Fibroblast of the aortic adventitia (primary cell): Measurements from ENCODE around the gene NME9. TPM values are rescaled to one million over a fixed set of nuclear protein-coding genes. Genes with fewer than 3 reads are reported as not detected.

Experiments used
- DNase-seq: peaks from one replicate; pipeline ENCODE4 v3.0.0-alpha.2; 2010; ENCODE audit warnings: low read depth
- H3K4me3 ChIP-seq: 2 replicates; pipeline ENCODE4 v1.5.1; 2011; ENCODE audit warnings: low read depth, mild to moderate bottlenecking, control low read depth, low read length, moderate library complexity
- total RNA-seq: library from RNA; depleted of rRNA; stranded (reverse); fragments of >200 nt; gene quantifications from 2 replicates; pipeline ENCODE4 v1.2.3, GENCODE V29; 2012; ENCODE audit warnings: low replicate concordance
- TF ChIP-seq, protein P1 (sequence below): IDR thresholded peaks from 2 replicates; pipeline ENCODE4 v1.5.1; 2011; ENCODE audit warnings: mild to moderate bottlenecking, low read length, control low read depth, inconsistent platforms; ENCODE audit not compliant: insufficient read depth

NME9 gene
- total RNA-seq, 1 donor = 0.18 TPM

GRCh38 chr3:138325990-138326389 lies 3.7 kb downstream of the NME9 start:
- H3K4me3 ChIP-seq = no peak overlapping the region
- TF ChIP-seq, protein P1, sequence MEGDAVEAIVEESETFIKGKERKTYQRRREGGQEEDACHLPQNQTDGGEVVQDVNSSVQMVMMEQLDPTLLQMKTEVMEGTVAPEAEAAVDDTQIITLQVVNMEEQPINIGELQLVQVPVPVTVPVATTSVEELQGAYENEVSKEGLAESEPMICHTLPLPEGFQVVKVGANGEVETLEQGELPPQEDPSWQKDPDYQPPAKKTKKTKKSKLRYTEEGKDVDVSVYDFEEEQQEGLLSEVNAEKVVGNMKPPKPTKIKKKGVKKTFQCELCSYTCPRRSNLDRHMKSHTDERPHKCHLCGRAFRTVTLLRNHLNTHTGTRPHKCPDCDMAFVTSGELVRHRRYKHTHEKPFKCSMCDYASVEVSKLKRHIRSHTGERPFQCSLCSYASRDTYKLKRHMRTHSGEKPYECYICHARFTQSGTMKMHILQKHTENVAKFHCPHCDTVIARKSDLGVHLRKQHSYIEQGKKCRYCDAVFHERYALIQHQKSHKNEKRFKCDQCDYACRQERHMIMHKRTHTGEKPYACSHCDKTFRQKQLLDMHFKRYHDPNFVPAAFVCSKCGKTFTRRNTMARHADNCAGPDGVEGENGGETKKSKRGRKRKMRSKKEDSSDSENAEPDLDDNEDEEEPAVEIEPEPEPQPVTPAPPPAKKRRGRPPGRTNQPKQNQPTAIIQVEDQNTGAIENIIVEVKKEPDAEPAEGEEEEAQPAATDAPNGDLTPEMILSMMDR = no peak
- DNase-seq = no peak

- peak; percentile 47 for DNase-seq
- TF ChIP-seq, protein P1 = no peak
- no peak overlapping the region for H3K4me3 ChIP-seq
These were observed 5.7 kb downstream of the NME9 start for GRCh38 chr3:138323971-138324370.

GRCh38 chr3:138317687-138318086 lies 12.0 kb downstream of the NME9 start:
- DNase-seq = no peak
- TF ChIP-seq, protein P1 = no peak

DNA sequence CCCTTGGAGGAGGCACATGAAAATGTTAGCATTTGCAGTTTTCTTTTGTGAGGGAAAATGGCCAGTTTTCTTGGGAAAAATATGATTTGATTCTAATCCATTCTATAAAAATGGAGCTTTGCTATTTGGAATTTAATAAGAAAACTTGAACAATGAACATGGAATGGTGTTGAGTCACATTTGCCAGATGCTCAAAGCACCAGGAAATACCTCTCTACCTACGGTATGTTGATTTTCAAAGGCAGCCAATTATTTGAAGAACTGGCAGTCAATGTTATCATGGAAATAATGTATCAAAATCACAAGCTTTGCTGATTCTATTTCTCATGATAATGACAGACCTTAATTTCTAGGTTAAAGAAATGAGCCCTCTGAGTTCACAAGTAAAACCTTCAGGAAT lies 14.9 kb downstream of the NME9 start:
- TF ChIP-seq, protein P1 = no peak
- no peak overlapping the region for H3K4me3 ChIP-seq
- peak; percentile 74 for DNase-seq

More at GRCh38 chr3:138317687-138318086, 12.0 kb downstream of the NME9 start:
- H3K4me3 ChIP-seq = no peak overlapping the region

DNA sequence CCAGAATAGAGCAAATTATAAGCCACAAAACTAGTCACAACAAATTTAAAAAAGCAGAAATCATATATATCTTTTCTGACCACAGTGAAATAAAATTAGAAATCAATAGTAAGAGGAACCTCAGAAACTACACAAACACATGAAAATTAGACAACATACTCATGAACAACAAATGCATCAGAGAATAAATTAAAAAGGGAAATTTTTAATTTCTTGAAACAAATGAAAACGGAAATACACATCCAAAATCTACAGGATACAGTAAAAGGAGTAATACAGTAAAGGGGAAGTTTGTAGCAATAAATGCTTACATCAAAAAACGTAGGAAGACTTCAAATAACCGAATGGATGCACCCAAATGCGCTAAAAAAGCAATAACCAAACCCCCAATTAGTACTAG lies 19.2 kb downstream of the NME9 start:
- TF ChIP-seq, protein P1 = no peak
- H3K4me3 ChIP-seq = no peak overlapping the region
- no peak for DNase-seq

GRCh38 chr3:138308783-138309182 lies 20.9 kb downstream of the NME9 start:
- no peak for DNase-seq
- TF ChIP-seq, protein P1 = no peak
- no peak overlapping the region for H3K4me3 ChIP-seq

DNA sequence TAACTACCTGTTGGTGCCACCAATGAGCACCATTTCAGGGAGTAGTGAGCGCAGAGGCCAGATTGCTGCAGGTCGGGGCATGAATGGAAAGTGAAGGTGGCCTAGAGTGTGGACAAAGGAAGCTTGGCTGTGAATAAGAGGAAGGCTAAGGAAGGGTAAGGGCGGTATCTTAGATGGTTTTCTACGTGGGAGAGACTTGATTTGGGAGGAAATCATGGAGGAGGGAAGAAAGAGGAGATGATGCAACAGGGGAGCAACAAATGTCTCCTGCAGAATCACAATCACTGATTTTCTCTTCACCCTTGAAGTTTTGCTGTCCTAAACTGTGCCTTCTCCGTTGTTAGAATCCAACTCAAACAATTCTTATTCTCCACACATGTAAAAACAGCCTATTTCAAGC lies 21.8 kb downstream of the NME9 start:
- no peak for DNase-seq
- TF ChIP-seq, protein P1 = no peak

More for the DNA sequence above, 21.8 kb downstream of the NME9 start:
- no peak overlapping the region for H3K4me3 ChIP-seq
